ENCODE measurements around the gene CEP170B. TPM values are rescaled to one million over a fixed set of nuclear protein-coding genes. Genes with fewer than 3 reads are reported as not detected.
A peak's percentile ranks its signal among the peaks of the same experiment; 100 is the strongest.

The CEP170B gene
- total and polyA plus RNA-seq, 9 of the 15 experiments (the other 6 are each of a cell fraction or from before 2014, with no cell fraction given): 0.01 to 10.2 (median 2.2) TPM

- ATAC-seq: no peak
- 19% methylated on average over 10 of the region's 21 CpGs for WGBS (ENCODE audit: insufficient coverage, low coverage, missing lambda C conversion rate)
- Histone ChIP-seq H4K20me1 (replicated peaks; ENCODE audit: control insufficient read depth, insufficient read depth, low read length) (no peaks in the 10 kb centered on the region), H3K79me2 (ENCODE audit: control insufficient read depth, insufficient read depth, low read length) (no peaks in the 10 kb centered on the region), H3K9ac (ENCODE audit: insufficient read depth in 1 of 2, low read depth in 2 of 2, low read length in 2 of 2) (no peak overlapping the region), H3K36me3 (ENCODE audit: control insufficient read depth, insufficient read depth, low read length) (no peaks in the 10 kb centered on the region), H3K27me3 (ENCODE audit: control insufficient read depth in 2 of 2, insufficient read depth in 2 of 2, low read length in 2 of 2) (peaks cover 0 to 11% of the 10 kb centered on the region in 2 experiments; a peak in 2 of 5 replicates), H3K9me1 (ENCODE audit: control insufficient read depth, insufficient read depth, low read length) (no peaks in the 10 kb centered on the region), H2AFZ (ENCODE audit: low read depth, low read length) (peak overlapping the region; percentile 40; the same call in 1 of the 2 replicates), H3K27ac (ENCODE audit: extremely low read depth, low read depth, low read length) (no peak overlapping the region), H3K4me1 (replicated peaks in 1 of 2; ENCODE audit: control insufficient read depth in 2 of 2, insufficient read depth in 2 of 2, low read length in 2 of 2) (peaks cover 0 to 51% of the 10 kb centered on the region in 2 experiments; a peak in 2 of 5 replicates), H3K4me2 (ENCODE audit: insufficient read depth, low read length) (no peak overlapping the region), H3K9me3 (replicated peaks; ENCODE audit: control insufficient read depth, insufficient read depth, low read depth, low read length) (0 out of 2 replicates have a peak, but pooled peaks cover 2% of the 10 kb centered on the region), H3K4me3 (no peak overlapping the region)
- ChIA-PET POLR2A (no interaction called here), CTCF (ENCODE audit: low intra/inter-chr PET ratio) (no interaction called here)
- no peak for DNase-seq (ENCODE audit: extremely low read depth in 1 of 4, low spot score in 3 of 4)
- FAIRE-seq: no peak
- in situ Hi-C loops (cut with MboI): no loop called here
- intact Hi-C loops (cut with micrococcal nuclease): no loop called here
- BruUV-seq (replicated peaks): no TSS peak
- TF ChIP-seq SREBF2 (CRISPR knock-in tag; IDR thresholded peaks at IDR 0.05): no peak
- TF ChIP-seq LARP7 (IDR thresholded peaks at IDR 0.05): no peak
- no peak for TF ChIP-seq BRF1 (IDR thresholded peaks at IDR 0.05; ENCODE audit: borderline replicate concordance, extremely low read depth, insufficient read length)
- no peak for TF ChIP-seq HNRNPUL1 (IDR thresholded peaks at IDR 0.05; ENCODE audit: low read length)
- no peak for TF ChIP-seq CBFA2T3 (IDR thresholded peaks at IDR 0.05)
- TF ChIP-seq EP400 (IDR thresholded peaks at IDR 0.05): no peak
- no peak for TF ChIP-seq ZNF124 (CRISPR knock-in tag; IDR thresholded peaks at IDR 0.05)
- TF ChIP-seq ZNF347 (CRISPR knock-in tag; IDR thresholded peaks at IDR 0.05; ENCODE audit: low read depth): no peak
- TF ChIP-seq ELF4 (CRISPR knock-in tag; IDR thresholded peaks at IDR 0.05): no peak
- TF ChIP-seq POLR3G (IDR thresholded peaks at IDR 0.05; ENCODE audit: extremely low read depth, insufficient read length, insufficient replicate concordance): no peak
- no peak for TF ChIP-seq ZNF408 (CRISPR knock-in tag; IDR thresholded peaks at IDR 0.05; ENCODE audit: low read depth)
- no peak for TF ChIP-seq RREB1 (CRISPR knock-in tag; IDR thresholded peaks at IDR 0.05)
- TF ChIP-seq MTA3 (IDR thresholded peaks at IDR 0.05; ENCODE audit: borderline replicate concordance): no peak
- TF ChIP-seq NR3C1 (CRISPR knock-in tag; IDR thresholded peaks at IDR 0.05): no peak
- TF ChIP-seq CREB3 (tag; conservative IDR thresholded peaks at IDR 0.05; ENCODE audit: low read depth): no peak
These were observed 61.8 kb downstream of the CEP170B start for GRCh38 chr14:104926619-104927431.

Data from K562 (cell line).